GM18517 (cell line): ENCODE data around the gene TRABD2B.

Experiments
- ATAC-seq: cut with Tn5 transposase; IDR thresholded peaks from one replicate; pipeline ENCODE4 v1.9.1; 2021; ENCODE audit warnings: mild to moderate bottlenecking, moderate library complexity; ENCODE audit not compliant: unreplicated experiment

Gene TRABD2B

DNA sequence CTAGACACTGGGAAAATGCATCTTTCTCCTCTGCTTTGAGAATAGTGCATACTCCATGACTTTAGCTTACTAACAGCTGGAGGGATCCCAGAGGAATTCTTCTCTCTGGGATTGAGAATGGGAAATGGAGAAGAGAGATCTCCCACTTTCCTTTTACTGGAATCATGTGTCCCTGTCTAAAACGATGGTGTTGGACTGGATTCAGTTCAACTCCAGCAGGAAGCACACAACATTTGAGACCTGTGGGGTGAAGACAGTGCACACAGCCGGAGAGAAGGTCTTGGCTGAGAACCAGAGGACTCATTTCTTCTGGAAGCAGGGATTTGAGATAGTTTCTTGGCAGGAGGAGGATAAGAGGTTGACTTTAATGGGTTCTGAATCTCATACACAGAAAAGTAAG lies 58.7 kb downstream of the TRABD2B start:
- ATAC-seq = no peak

DNA sequence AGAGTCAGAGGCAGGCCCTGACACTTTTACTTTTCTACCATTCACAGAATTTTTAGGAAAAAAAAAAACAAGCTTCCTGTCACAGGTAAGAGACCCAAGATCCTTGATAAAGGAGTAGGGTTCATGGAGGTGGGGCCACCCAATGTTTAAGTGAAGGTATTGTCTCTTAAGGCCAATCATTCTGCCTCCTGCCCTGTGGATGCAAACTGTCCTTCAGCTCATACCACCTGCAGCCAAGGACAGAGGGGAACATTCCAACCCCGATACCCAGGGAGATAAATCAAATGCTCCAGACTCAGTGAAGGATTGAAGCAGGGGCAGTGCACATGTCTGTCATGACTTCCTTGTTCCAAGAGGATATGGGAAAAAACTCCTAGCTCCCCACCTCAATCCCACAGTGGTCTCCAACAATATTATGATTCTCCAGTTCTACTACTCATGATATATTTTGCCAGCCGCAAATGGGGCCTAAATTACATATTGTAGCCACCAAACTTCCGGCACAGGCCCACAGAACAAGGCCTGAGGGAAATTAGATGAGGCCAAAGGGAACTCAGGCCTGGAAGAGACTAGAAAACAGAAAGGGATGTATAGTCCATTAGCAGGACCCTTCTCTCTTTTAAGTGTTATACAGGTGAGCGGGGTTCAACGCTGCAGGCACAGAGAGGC lies 59.5 kb downstream of the TRABD2B start:
- no peak for ATAC-seq

- ATAC-seq = no peak
Observed at GRCh38 chr1:47936916-47937551, 60.2 kb downstream of the TRABD2B start.

- ATAC-seq = no peak
Observed at GRCh38 chr1:47935856-47936255, 61.3 kb downstream of the TRABD2B start.

DNA sequence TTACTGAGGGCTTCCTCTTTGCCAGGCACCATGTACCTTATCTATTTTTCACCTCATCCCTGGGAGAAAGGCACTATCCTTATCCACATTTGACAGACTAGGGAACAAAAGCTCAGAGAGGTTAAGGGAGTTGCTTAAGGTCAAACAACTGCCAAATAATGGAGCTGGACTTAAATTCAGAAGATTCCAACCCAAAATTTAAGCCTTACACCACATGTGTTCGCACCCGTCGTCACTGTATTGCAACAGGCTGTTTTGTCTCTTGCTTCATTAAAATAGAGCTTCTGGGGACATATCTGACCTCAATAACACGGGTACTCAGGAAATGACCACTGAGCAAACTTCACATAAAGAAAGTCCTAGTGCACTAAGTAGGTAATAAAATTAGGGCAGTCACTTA lies 62.0 kb downstream of the TRABD2B start:
- ATAC-seq = no peak

DNA sequence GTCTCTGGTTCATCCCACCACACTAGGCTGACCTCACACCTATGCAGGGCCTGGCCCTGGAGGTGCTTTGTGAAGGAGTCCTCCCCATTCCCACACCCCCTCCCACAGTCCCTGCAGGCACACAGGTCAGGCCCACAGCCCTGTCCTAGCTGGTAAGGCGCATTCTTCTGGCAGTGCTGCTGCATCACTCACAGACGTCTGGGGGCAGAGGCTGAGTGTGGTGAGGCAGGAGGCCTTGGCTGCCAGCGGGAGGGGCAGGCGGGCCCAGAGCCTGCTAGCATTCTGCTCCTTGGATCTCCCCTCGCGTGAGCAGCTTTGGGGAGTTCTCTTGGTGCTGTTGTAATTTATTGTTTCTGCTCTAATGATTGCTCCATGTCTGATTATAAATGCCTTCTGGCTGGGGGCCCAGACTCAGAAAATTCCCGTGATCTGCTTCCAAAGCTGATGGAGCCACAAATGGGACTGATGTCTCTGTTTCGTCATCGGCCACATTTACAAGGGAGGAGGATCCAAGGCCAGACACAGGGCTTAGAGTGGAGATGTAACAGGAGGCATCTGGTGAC lies 62.9 kb downstream of the TRABD2B start:
- no peak for ATAC-seq

- no peak for ATAC-seq
Observed at GRCh38 chr1:47932743-47933142, 64.4 kb downstream of the TRABD2B start.

DNA sequence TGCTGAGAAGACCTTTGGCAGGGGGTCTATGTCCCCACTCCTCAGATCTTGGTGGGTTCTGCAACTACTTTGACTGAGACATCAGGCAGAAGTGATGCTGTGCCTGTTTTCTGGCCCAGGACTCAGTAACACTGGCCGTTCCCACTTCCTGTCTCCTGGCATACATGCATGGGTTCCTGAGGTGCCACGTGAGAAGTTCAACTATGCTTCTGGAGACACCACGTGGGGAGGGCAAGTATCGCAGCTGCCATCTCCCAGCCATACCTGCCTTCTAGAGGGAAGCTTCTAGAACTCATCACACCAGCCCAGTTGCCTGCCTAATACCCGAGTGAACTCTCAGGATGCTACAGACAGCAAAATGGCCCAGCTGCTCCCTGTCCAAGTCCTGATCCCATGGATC lies 65.8 kb downstream of the TRABD2B start:
- ATAC-seq = no peak

- ATAC-seq = no peak
Observed at GRCh38 chr1:47930210-47930840, 66.9 kb downstream of the TRABD2B start.

- ATAC-seq = no peak
Observed at GRCh38 chr1:47927165-47927564, 70.0 kb downstream of the TRABD2B start.

- no peak for ATAC-seq
Observed at GRCh38 chr1:47926461-47926999, 70.7 kb downstream of the TRABD2B start.

GRCh38 chr1:47924270-47925048 lies 72.7 kb downstream of the TRABD2B start:
- no peak for ATAC-seq

- ATAC-seq = no peak
Observed at GRCh38 chr1:47921935-47922415, 75.2 kb downstream of the TRABD2B start.

GRCh38 chr1:47919113-47919833 lies 77.9 kb downstream of the TRABD2B start:
- no peak for ATAC-seq

DNA sequence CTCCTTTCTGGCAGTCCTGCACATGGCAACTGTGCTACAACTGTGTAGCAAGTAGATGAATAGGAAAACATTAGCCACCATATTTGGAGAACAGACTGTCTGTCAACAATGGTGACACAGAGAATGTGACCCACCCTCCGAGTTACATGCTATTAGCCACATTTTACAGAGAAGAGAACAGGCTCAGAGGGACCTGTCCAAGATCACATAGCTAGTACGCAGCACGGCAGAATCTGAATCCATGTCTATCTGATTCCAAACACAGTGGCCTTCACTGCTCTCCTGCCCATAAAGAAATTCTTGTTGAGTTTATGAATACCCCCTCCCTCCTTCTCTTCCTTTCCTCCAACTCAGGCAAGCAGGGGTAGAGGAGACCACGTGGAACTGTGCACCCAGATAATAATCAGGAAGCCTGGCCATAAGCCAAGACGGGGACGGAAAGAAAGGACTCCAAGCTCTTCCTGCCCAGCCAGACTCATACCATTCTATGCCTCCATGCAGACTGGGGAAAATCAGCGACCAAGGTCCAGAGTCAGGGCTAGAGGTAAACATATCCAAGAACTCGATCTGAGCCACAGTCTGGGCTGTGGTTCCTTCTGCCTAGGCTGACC lies 78.8 kb downstream of the TRABD2B start:
- no peak for ATAC-seq

GRCh38 chr1:47917687-47918086 lies 79.5 kb downstream of the TRABD2B start:
- no peak for ATAC-seq

DNA sequence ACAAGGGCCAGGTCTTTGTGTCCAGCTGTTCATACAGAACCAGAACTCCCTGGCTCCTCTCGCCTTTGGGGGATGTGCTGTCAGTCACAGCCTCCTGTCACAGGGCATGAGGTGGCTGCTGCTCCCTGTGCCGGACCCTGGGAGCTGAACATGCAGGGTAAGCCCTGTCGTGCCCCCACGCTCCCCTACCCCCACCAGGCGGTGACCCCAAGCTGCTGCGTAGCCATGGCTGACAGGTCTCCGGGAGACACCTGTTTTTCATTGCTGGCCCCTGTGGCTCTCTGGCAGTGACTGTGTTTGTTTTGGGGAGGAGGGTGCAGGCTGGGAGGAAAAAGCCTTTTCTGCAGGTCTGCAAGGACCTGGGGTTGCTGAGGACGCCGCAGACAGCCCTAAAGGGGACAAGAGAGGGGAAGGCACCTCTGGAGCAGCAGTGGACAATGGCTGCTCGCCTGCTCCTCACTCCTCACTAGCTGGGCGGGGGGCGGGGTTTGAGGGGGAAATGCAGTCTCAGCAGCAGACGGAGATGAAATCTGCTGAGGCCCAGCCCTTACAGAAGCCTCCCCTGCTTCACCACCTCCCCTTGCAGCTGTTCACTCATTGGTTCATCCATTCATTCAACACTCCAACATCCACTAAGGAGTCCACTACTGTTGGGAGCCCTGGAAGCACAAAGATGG lies 81.4 kb downstream of the TRABD2B start:
- ATAC-seq = no peak

DNA sequence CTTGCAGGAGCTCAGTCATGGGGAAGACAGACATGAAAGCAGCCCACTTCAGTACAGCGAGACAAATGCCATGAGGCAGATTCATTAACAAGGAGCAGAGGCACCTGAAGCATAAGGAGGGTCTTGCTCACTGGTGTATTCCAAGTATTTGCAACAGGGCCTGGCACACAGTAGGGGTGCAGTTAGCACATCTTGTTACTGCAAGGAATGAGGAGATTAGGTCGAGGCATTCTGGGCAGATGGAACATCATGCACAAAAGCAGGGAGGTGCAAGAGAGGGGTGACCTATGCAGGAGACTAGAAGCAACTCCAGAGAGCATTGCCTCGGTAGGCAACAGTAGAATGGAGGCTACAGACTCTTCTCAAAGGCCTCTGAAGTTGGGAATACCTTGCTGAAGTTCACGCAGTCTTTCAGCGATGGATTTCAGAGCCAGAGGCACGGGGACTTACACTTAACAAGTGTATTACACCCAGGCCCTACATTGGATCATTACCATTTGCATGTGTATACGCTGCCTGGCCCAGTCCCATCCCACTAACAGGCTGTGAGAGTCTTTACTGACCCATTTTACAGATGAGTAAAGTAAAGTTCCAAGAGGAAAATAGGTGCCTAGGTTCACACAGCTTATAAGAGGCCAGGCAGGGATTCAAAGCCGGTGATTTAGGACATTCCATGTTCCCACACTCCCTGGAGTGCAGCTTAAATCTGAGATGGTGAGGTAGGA lies 82.1 kb downstream of the TRABD2B start:
- ATAC-seq = no peak
